Measurements from ENCODE around the gene CD200. TPM values are rescaled to one million over a fixed set of nuclear protein-coding genes. Genes with fewer than 3 reads are reported as not detected.

CD200 gene, protein sequence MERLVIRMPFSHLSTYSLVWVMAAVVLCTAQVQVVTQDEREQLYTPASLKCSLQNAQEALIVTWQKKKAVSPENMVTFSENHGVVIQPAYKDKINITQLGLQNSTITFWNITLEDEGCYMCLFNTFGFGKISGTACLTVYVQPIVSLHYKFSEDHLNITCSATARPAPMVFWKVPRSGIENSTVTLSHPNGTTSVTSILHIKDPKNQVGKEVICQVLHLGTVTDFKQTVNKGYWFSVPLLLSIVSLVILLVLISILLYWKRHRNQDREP
- total RNA-seq, result 66.7 and 67.0 TPM in 2 replicates
- long read RNA-seq, transcript CD200-203 (7 exons, 1,524 nt), result minor isoform, 9 of 157 reads
- long read RNA-seq, transcript CD200-202 (5 exons, 1,997 nt), result minor isoform, 31 of 157 reads
- long read RNA-seq, transcript CD200-204 (5 exons, 2,017 nt), result minor isoform, 10 of 157 reads
- long read RNA-seq, transcript CD200-201 (6 exons, 2,129 nt), result major isoform, 62 of 157 reads
- long read RNA-seq, partial matches to known transcripts, result 17 of 157 reads
- long read RNA-seq, other reads (novel, unspliced or antisense), result 28 of 157 reads

DNA sequence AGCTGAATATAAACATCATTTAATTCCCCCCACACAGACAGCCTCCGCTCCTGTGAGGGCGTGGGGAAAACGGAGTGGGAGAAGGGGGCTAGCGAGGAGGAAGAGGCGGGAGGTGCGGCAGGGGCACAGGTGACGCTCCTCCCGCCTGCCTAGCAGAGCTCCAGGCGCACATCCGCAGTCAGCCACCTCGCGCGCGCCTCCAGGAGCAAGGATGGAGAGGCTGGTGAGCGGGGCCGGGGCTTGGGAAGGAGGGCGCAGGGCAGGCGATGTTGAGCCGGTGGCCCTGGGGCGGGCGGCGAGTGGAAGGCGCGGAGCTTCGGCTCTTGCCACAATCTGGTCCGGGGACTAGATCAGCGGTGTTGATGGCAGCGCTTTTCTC is at the start of gene CD200:
TSS of gene CD200 (plus strand) at position 155 of the 379 bp plus-strand sequence. CDS start at position 212, 57 bp downstream.
- no peaks in the 10 kb centered on the region for H3K9me3 Mint-ChIP-seq
- H3K4me3 Mint-ChIP-seq, result peak within 1 kb of the TSS; percentile 92
- DNase-seq (ENCODE audit: low read depth, low spot score), result peak; percentile 59
- peaks cover 18% of the 10 kb centered on the region for H3K36me3 Mint-ChIP-seq (ENCODE audit: low read depth)
- H3K4me1 Mint-ChIP-seq, result peaks cover 43% of the 10 kb centered on the region
- H3K27ac Mint-ChIP-seq (ENCODE audit: unreplicated experiment), result peak within 1 kb of the TSS; percentile 96
- TF ChIP-seq, protein P1, sequence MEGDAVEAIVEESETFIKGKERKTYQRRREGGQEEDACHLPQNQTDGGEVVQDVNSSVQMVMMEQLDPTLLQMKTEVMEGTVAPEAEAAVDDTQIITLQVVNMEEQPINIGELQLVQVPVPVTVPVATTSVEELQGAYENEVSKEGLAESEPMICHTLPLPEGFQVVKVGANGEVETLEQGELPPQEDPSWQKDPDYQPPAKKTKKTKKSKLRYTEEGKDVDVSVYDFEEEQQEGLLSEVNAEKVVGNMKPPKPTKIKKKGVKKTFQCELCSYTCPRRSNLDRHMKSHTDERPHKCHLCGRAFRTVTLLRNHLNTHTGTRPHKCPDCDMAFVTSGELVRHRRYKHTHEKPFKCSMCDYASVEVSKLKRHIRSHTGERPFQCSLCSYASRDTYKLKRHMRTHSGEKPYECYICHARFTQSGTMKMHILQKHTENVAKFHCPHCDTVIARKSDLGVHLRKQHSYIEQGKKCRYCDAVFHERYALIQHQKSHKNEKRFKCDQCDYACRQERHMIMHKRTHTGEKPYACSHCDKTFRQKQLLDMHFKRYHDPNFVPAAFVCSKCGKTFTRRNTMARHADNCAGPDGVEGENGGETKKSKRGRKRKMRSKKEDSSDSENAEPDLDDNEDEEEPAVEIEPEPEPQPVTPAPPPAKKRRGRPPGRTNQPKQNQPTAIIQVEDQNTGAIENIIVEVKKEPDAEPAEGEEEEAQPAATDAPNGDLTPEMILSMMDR (conservative IDR thresholded peaks at IDR 0.05), result peak; percentile 31
- no peaks in the 10 kb centered on the region for H3K27me3 Mint-ChIP-seq (ENCODE audit: low read depth)

DNA sequence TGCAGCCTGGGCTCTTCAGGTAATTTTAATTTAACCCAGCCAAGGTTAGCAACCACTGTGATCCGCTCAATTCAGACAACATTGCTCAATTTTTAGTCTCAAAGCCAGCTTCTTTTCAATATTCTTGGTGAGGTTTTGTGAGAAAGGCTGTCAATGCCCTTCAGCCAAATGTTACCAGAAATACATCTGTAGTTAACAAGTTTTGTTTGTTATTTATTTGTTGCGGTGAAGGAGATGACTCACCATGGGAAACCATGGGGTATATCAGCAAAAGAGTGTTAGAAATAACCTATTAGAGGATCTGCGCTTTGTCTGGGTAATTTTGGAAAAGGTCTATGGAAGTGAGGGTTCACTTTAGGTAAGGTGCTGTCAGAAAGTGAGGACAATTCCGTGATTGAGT is 43.9 kb upstream of the CD200 start:
- peaks cover 4% of the 10 kb centered on the region for H3K36me3 Mint-ChIP-seq (ENCODE audit: low read depth)

DNA sequence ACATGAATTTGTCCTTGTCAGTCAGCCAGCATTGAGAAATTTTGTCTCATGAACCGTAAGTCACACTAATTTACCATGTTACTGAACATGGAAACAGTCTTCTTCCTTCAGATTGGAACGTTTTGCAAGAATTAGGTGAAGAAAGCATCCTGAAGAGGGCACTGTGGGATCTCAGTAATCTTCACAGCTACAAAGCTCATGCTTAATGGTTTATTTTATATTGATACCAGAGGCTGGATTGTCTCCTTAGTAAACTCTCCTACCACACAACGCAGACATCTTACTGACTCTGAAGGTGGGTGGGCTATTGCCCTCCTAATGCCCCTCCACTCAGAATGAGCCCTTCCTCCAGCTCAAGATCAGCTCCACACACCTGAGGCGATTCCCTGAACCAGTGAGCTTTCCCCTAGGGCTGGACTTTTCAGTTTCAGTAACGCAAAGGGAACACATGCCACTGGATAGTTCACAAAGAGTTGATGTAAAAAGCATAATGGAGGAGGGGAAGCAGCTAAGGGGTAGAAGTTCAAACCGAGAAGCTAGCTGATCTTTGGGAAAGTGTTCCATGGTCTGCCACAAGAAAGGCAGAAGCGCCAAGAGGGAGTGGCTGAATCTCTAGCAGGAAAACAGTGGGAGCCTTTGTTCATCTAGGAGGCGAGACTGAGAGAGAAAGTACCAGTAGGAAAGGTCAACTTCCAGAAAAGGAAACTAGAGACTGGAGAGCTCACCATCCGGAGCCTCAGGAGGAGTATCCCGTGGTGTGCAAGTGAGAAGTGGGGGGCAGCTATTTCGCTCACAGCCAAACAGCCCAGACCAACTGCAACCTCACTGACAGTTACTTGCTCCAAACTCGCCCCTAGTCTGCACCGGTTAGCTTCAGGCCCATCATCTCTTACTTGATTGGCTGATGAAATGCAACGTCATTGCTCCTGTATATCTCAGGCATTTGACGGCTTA is 39.3 kb upstream of the CD200 start, which contains the start of gene SLC9C1:
TSS of gene SLC9C1 (minus strand) at position 849 of the 954 bp plus-strand sequence. CDS start 7,425 bp downstream, outside the sequence.
- Mint-ChIP-seq H3K9me3 (peaks cover 11% of the 10 kb centered on the region), H3K27ac (ENCODE audit: unreplicated experiment) (peak within 1 kb of the TSS; percentile 96), H3K36me3 (ENCODE audit: low read depth) (peaks cover 4% of the 10 kb centered on the region), H3K4me3 (peak within 1 kb of the TSS; percentile 85), H3K4me1 (peaks cover 72% of the 10 kb centered on the region), H3K27me3 (ENCODE audit: low read depth) (no peaks in the 10 kb centered on the region)
- DNase-seq (ENCODE audit: low read depth, low spot score), result peak; percentile 58
- TF ChIP-seq, protein P1 (conservative IDR thresholded peaks at IDR 0.05), result peak; percentile 81

More for the DNA sequence above, 43.9 kb upstream of the CD200 start:
- Mint-ChIP-seq H3K27ac (ENCODE audit: unreplicated experiment) (no peak overlapping the region), H3K4me1 (peaks cover 49% of the 10 kb centered on the region), H3K27me3 (ENCODE audit: low read depth) (no peaks in the 10 kb centered on the region), H3K9me3 (peaks cover 9% of the 10 kb centered on the region), H3K4me3 (no peak overlapping the region)
- no peak for DNase-seq (ENCODE audit: low read depth, low spot score)
- TF ChIP-seq, protein P1 (conservative IDR thresholded peaks at IDR 0.05), result no peak

DNA sequence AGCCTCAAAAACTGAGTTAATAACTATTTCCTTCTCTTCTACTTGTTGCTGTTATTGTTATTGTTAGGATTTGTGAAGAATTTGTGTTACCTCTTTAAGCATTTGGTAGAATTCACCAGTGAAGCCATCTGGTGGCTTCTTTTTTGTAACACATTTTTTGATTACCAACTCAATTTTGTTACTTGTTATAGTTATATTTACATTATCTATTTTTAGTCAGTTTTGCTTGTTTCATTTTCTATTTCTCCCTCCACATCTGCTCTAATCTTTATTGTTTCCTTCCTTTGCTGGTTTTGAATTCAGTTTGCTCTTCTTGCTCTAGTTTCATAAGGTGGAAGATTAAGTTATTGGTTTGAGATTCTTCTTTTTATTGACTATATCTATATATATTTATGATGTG is 35.2 kb upstream of the CD200 start:
- Mint-ChIP-seq H3K9me3 (peaks cover 7% of the 10 kb centered on the region), H3K27ac (ENCODE audit: unreplicated experiment) (peak overlapping the region; percentile 85), H3K4me3 (peak overlapping the region; percentile 21)

More for the DNA sequence above, 35.2 kb upstream of the CD200 start:
- DNase-seq (ENCODE audit: low read depth, low spot score), result no peak
- H3K4me1 Mint-ChIP-seq, result peaks cover 55% of the 10 kb centered on the region
- H3K36me3 Mint-ChIP-seq (ENCODE audit: low read depth), result no peaks in the 10 kb centered on the region
- TF ChIP-seq, protein P1 (conservative IDR thresholded peaks at IDR 0.05), result no peak
- no peaks in the 10 kb centered on the region for H3K27me3 Mint-ChIP-seq (ENCODE audit: low read depth)
